ENCODE data around the gene THUMPD2. TPM values are rescaled to one million over a fixed set of nuclear protein-coding genes. Genes with fewer than 3 reads are reported as not detected.

THUMPD2 gene
- total RNA-seq, 1 donor from 2014 or later: 12.0 TPM

GRCh38 chr2:39757156-39757555, 21.9 kb downstream of the THUMPD2 start:
- no peak for DNase-seq (ENCODE audit: low read depth)

GRCh38 chr2:39755466-39755865, 23.6 kb downstream of the THUMPD2 start:
- no peak for DNase-seq (ENCODE audit: low read depth)

GRCh38 chr2:39743269-39743776, 35.7 kb downstream of the THUMPD2 start:
- DNase-seq (ENCODE audit: low read depth): no peak

GRCh38 chr2:39741871-39742270, 37.2 kb downstream of the THUMPD2 start:
- DNase-seq (ENCODE audit: low read depth): no peak

GRCh38 chr2:39739386-39739785, 39.7 kb downstream of the THUMPD2 start:
- DNase-seq (ENCODE audit: low read depth): no peak

GRCh38 chr2:39738936-39739335, 40.1 kb downstream of the THUMPD2 start:
- no peak for DNase-seq (ENCODE audit: low read depth)

- peak; percentile 66 for DNase-seq (ENCODE audit: low read depth)
Measured at GRCh38 chr2:39737661-39738060, 41.4 kb downstream of the THUMPD2 start.

GRCh38 chr2:39736640-39737039, 42.4 kb downstream of the THUMPD2 start:
- DNase-seq (ENCODE audit: low read depth): peak; percentile 66

- DNase-seq (ENCODE audit: low read depth): no peak
Measured at GRCh38 chr2:39735648-39736047, 43.4 kb downstream of the THUMPD2 start.

GRCh38 chr2:39734445-39734844, 44.6 kb downstream of the THUMPD2 start:
- DNase-seq (ENCODE audit: low read depth): no peak

GRCh38 chr2:39733070-39733674, 45.9 kb downstream of the THUMPD2 start:
- DNase-seq (ENCODE audit: low read depth): no peak

- DNase-seq (ENCODE audit: low read depth): peak; percentile 57
Measured at GRCh38 chr2:39732482-39732881, 46.6 kb downstream of the THUMPD2 start.

- peak; percentile 50 for DNase-seq (ENCODE audit: low read depth)
Measured at GRCh38 chr2:39731546-39731945, 47.5 kb downstream of the THUMPD2 start.

GRCh38 chr2:39730685-39731302, 48.3 kb downstream of the THUMPD2 start:
- no peak for DNase-seq (ENCODE audit: low read depth)

- DNase-seq (ENCODE audit: low read depth): peak; percentile 43
Measured at GRCh38 chr2:39730276-39730675, 48.8 kb downstream of the THUMPD2 start.

GRCh38 chr2:39728941-39729351, 50.1 kb downstream of the THUMPD2 start:
- no peak for DNase-seq (ENCODE audit: low read depth)

GRCh38 chr2:39728085-39728484, 51.0 kb downstream of the THUMPD2 start:
- peak; percentile 62 for DNase-seq (ENCODE audit: low read depth)

- no peak for DNase-seq (ENCODE audit: low read depth)
Measured at GRCh38 chr2:39725401-39725800, 53.7 kb downstream of the THUMPD2 start.

- no peak for DNase-seq (ENCODE audit: low read depth)
Measured at GRCh38 chr2:39724828-39725144, 54.3 kb downstream of the THUMPD2 start.

- no peak for DNase-seq (ENCODE audit: low read depth)
Measured at GRCh38 chr2:39723946-39724827, 54.9 kb downstream of the THUMPD2 start.

GRCh38 chr2:39723497-39723896, 55.6 kb downstream of the THUMPD2 start:
- DNase-seq (ENCODE audit: low read depth): no peak

GRCh38 chr2:39720970-39721369, 58.1 kb downstream of the THUMPD2 start:
- DNase-seq (ENCODE audit: low read depth): no peak
